Measurements from ENCODE around the gene RUBCN.
A peak's percentile ranks its signal among the peaks of the same experiment; 100 is the strongest.

DNA sequence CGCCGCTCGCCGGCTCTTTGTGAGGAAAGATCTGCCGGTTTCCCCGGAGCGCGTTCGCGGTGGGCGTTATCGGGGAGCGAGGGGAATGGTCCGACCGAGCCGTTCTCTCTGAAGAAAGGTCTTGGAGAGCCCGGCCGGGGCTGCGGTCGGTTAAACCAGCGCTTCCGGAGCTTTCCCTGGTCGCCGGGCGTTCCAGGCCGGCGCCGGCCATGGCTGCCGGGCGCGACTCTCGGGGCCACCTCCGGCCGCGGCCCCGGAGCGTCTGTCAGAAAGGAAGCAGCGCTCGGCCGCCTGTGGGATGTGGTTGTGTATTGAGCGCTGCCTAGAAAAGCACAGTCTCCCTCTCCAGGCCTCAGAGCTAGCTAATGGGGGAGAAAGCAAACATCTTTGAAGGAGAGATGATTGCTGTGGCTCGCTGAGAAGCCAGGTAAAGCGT lies 13.7 kb upstream of the RUBCN start:
- TF ChIP-seq, protein P1, sequence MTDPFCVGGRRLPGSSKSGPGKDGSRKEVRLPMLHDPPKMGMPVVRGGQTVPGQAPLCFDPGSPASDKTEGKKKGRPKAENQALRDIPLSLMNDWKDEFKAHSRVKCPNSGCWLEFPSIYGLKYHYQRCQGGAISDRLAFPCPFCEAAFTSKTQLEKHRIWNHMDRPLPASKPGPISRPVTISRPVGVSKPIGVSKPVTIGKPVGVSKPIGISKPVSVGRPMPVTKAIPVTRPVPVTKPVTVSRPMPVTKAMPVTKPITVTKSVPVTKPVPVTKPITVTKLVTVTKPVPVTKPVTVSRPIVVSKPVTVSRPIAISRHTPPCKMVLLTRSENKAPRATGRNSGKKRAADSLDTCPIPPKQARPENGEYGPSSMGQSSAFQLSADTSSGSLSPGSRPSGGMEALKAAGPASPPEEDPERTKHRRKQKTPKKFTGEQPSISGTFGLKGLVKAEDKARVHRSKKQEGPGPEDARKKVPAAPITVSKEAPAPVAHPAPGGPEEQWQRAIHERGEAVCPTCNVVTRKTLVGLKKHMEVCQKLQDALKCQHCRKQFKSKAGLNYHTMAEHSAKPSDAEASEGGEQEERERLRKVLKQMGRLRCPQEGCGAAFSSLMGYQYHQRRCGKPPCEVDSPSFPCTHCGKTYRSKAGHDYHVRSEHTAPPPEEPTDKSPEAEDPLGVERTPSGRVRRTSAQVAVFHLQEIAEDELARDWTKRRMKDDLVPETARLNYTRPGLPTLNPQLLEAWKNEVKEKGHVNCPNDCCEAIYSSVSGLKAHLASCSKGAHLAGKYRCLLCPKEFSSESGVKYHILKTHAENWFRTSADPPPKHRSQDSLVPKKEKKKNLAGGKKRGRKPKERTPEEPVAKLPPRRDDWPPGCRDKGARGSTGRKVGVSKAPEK (CRISPR knock-in tag; IDR thresholded peaks at IDR 0.05; ENCODE audit: borderline replicate concordance): no peak
- TF ChIP-seq ZNF883 (CRISPR knock-in tag; IDR thresholded peaks at IDR 0.05; ENCODE audit: not compliant biosample characterization) (no peak), MAZ (IDR thresholded peaks at IDR 0.05; ENCODE audit: borderline replicate concordance, low read depth, low read length) (no peak), MAZ (CRISPR knock-in tag; IDR thresholded peaks at IDR 0.05; ENCODE audit: low read depth) (no peak), ZZZ3 (CRISPR knock-in tag; IDR thresholded peaks at IDR 0.05; ENCODE audit: borderline replicate concordance) (no peak), ZNF224 (CRISPR knock-in tag; IDR thresholded peaks at IDR 0.05) (no peak), RAD21 (CRISPR knock-in tag; IDR thresholded peaks at IDR 0.05) (0 out of 2 replicates have a peak, but pooled peaks have one; percentile 21), NFYB (CRISPR knock-in tag; IDR thresholded peaks at IDR 0.05) (no peak)
- TF ChIP-seq, protein P2, sequence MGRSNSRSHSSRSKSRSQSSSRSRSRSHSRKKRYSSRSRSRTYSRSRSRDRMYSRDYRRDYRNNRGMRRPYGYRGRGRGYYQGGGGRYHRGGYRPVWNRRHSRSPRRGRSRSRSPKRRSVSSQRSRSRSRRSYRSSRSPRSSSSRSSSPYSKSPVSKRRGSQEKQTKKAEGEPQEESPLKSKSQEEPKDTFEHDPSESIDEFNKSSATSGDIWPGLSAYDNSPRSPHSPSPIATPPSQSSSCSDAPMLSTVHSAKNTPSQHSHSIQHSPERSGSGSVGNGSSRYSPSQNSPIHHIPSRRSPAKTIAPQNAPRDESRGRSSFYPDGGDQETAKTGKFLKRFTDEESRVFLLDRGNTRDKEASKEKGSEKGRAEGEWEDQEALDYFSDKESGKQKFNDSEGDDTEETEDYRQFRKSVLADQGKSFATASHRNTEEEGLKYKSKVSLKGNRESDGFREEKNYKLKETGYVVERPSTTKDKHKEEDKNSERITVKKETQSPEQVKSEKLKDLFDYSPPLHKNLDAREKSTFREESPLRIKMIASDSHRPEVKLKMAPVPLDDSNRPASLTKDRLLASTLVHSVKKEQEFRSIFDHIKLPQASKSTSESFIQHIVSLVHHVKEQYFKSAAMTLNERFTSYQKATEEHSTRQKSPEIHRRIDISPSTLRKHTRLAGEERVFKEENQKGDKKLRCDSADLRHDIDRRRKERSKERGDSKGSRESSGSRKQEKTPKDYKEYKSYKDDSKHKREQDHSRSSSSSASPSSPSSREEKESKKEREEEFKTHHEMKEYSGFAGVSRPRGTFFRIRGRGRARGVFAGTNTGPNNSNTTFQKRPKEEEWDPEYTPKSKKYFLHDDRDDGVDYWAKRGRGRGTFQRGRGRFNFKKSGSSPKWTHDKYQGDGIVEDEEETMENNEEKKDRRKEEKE (IDR thresholded peaks at IDR 0.05): no peak
- TF ChIP-seq, protein P3, sequence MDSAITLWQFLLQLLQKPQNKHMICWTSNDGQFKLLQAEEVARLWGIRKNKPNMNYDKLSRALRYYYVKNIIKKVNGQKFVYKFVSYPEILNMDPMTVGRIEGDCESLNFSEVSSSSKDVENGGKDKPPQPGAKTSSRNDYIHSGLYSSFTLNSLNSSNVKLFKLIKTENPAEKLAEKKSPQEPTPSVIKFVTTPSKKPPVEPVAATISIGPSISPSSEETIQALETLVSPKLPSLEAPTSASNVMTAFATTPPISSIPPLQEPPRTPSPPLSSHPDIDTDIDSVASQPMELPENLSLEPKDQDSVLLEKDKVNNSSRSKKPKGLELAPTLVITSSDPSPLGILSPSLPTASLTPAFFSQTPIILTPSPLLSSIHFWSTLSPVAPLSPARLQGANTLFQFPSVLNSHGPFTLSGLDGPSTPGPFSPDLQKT (CRISPR knock-in tag; IDR thresholded peaks at IDR 0.05; ENCODE audit: borderline replicate concordance): no peak
